Vagina (tissue), 2 donors: ENCODE measurements around the gene ACSL3.

Experiments
- POLR2A ChIP-seq, 2 donors: fragments of 450-650 bp; IDR thresholded peaks; one replicate each; pipeline ENCODE4 v1.6.1; 2017; ENCODE audit warnings: antibody characterized with exemption in 2 of 2, mild to moderate bottlenecking in 2 of 2, moderate library complexity in 2 of 2
- TF ChIP-seq, protein P1 (sequence below), 3 experiments: fragments of 450-650 bp in 2 of 3; fragments of 200-600 bp in 1 of 3; sonication (generic) in 1 of 3; IDR thresholded peaks; one replicate each; pipeline ENCODE4 v1.5.1; 2017 to 2019; ENCODE audit warnings: antibody characterized with exemption in 3 of 3, mild to moderate bottlenecking in 2 of 3, moderate library complexity in 2 of 3

- TF ChIP-seq, protein P1, sequence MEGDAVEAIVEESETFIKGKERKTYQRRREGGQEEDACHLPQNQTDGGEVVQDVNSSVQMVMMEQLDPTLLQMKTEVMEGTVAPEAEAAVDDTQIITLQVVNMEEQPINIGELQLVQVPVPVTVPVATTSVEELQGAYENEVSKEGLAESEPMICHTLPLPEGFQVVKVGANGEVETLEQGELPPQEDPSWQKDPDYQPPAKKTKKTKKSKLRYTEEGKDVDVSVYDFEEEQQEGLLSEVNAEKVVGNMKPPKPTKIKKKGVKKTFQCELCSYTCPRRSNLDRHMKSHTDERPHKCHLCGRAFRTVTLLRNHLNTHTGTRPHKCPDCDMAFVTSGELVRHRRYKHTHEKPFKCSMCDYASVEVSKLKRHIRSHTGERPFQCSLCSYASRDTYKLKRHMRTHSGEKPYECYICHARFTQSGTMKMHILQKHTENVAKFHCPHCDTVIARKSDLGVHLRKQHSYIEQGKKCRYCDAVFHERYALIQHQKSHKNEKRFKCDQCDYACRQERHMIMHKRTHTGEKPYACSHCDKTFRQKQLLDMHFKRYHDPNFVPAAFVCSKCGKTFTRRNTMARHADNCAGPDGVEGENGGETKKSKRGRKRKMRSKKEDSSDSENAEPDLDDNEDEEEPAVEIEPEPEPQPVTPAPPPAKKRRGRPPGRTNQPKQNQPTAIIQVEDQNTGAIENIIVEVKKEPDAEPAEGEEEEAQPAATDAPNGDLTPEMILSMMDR (IDR thresholded peaks at IDR 0.05), result no peak
- TF ChIP-seq POLR2A (IDR thresholded peaks at IDR 0.05), result no peak
Measured at GRCh38 chr2:222859786-222860612, 837 bp upstream of the ACSL3 start.
